RWPE1 (cell line): ENCODE measurements around the gene CRELD1.

Experiments used
- CTCF ChIA-PET: fragments of 350-600 bp; sonication (Branson Sonifier 250); formaldehyde crosslinking; extraction: SDS; loops from one replicate; lab custom pipeline; 2021; lab: Yijun Ruan, JAX
- POLR2A ChIA-PET: fragments of 400-600 bp; formaldehyde crosslinking; extraction: SDS; loops from one replicate; lab custom pipeline; 2020; ENCODE audit warnings: antibody characterized with exemption; ENCODE audit not compliant: low non-redundant PET; lab: Yijun Ruan, JAX
- DNase-seq: peaks from one replicate; pipeline ENCODE4 v3.0.0; 2012; ENCODE audit warnings: low spot score
- H3K27ac ChIP-seq: fragments of 450-650 bp; 2 replicates; pipeline ENCODE4 v1.5.1; 2017
- TF ChIP-seq, protein P1 (sequence below): fragments of 450-650 bp; conservative IDR thresholded peaks from 2 replicates; pipeline ENCODE4 v1.5.1; 2017; ENCODE audit warnings: low read depth, mild to moderate bottlenecking

The CRELD1 gene

DNA sequence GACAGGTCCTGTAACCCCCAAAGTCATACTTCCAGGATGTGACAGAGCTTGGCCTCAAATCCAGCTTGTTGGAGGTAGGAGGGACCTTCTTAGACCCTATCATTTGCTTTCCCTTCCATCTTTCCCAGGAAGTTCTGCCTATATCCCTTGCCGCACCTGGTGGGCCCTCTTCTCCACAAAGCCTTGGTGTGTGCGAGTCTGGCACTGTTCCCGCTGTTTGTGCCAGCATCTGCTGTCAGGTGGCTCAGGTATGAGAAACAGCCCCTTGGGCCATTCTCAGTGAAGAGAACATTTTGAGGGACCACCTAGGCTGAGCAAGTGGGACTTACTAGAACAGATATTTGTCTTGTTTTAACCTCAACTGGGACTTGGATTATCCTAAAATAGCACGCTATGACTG lies 29.7 kb upstream of the CRELD1 start:
- DNase-seq: no peak
- CTCF ChIA-PET: no interaction called here
- TF ChIP-seq, protein P1, sequence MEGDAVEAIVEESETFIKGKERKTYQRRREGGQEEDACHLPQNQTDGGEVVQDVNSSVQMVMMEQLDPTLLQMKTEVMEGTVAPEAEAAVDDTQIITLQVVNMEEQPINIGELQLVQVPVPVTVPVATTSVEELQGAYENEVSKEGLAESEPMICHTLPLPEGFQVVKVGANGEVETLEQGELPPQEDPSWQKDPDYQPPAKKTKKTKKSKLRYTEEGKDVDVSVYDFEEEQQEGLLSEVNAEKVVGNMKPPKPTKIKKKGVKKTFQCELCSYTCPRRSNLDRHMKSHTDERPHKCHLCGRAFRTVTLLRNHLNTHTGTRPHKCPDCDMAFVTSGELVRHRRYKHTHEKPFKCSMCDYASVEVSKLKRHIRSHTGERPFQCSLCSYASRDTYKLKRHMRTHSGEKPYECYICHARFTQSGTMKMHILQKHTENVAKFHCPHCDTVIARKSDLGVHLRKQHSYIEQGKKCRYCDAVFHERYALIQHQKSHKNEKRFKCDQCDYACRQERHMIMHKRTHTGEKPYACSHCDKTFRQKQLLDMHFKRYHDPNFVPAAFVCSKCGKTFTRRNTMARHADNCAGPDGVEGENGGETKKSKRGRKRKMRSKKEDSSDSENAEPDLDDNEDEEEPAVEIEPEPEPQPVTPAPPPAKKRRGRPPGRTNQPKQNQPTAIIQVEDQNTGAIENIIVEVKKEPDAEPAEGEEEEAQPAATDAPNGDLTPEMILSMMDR: no peak
- POLR2A ChIA-PET: no interaction called here
- H3K27ac ChIP-seq: no peak overlapping the region

DNA sequence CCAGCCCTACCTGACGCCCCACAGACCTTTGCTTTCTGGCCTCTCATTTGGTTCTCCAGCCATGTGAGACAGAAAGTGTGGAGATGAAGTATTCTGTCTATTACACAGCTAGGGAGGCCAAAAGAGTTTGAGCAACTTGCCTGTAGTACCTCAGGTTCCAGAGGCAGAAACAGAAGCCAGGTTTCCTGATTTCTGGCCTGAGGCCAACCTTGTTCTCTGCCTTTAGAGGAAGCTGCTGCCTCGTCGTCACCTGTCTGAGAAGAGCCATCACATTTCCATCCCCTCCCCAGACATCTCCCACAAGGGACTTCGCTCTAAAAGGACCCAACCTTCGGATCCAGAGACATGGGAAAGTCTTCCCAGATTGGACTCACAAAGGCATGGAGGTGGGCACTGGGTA lies 27.2 kb upstream of the CRELD1 start:
- TF ChIP-seq, protein P1: no peak
- no peak overlapping the region for H3K27ac ChIP-seq
- POLR2A ChIA-PET: no interaction called here
- DNase-seq: no peak
- CTCF ChIA-PET: no interaction called here

DNA sequence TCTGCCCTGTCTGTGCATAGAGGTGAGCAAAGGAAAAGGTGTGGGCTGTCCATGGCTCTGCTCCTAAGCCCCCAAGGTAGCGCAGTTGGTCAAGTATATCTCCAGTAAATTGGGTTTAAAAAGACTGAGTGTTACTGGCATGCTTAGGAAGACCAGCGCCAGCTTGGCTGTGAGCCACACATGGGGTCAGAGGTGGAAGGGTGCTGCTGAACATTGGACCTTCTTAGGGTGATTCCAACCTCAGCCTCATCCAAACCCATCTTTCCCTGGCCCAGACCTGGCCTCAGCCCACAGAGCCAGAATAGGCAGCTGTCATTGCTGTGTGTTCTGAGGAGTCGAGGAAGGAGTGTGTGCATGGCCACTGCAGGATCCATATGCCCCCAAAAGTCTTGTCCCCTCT lies 25.3 kb upstream of the CRELD1 start:
- no peak for DNase-seq
- H3K27ac ChIP-seq: no peak overlapping the region
- CTCF ChIA-PET: no interaction called here
- TF ChIP-seq, protein P1: no peak
- POLR2A ChIA-PET: no interaction called here

DNA sequence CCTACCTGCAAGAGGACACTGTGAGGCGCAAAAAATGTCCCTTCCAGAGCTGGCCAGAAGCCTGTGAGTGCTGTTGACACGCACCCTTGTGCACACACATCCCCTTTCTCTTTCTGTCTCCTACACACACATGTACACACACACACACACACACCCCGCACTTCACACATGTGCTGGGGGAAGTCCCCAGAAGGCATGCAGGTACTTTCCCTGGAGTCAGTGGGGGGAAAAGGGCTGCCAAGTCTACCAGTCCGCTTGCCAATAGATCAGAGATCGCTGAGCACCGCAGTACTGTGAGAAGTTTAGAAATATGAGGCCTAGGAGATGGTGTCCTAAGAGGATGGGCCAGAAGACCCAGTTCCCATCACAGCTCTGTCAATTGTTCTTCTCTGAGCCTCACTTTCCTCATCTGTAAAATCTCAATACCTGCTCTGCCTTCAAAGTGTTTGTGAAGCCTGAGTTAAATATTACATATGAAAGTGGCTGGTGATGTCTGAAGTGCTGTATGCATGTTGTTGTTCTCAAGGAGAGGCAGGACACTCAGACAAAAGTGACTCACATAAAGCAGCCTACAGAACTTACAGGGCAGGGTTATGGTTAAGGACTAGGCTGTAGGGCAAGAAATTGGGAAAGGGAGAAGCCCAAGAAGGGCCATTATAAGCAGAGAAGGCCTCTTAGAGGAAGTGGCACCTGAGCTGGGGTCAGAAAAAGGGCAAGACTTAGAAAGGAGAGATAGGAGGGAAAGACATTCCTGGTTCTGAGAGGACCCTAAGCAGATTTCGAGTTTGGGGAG lies 24.2 kb upstream of the CRELD1 start:
- CTCF ChIA-PET: no interaction called here
- no peak overlapping the region for H3K27ac ChIP-seq
- TF ChIP-seq, protein P1: no peak
- POLR2A ChIA-PET: no interaction called here
- DNase-seq: no peak

DNA sequence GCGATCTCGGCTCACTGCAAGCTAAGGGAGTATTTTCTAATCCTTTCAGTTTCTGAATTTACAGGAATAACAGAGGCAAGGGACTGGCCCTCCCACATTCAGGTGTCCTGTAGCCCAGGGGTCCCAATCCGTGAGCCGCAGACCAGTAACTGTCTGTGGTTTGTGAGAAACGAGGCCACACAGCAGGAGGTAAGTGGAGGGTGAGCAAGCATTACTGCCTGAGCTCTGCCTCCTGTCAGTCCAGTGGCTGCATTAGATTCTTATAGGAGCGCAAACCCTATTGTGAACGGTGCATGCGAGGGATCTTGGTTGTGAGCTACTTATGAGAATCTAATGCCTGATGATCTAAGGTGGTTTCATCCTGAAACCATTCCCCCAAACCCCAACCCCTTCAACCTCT lies 21.8 kb upstream of the CRELD1 start:
- ChIA-PET POLR2A (no interaction called here), CTCF (interaction anchor here (0.7 kb wide), 1 partner anchor 20 kb away, joined by 3 read pairs; no protein-coding TSS in a partner anchor)
- no peak for DNase-seq
- TF ChIP-seq, protein P1: no peak
- no peak overlapping the region for H3K27ac ChIP-seq

DNA sequence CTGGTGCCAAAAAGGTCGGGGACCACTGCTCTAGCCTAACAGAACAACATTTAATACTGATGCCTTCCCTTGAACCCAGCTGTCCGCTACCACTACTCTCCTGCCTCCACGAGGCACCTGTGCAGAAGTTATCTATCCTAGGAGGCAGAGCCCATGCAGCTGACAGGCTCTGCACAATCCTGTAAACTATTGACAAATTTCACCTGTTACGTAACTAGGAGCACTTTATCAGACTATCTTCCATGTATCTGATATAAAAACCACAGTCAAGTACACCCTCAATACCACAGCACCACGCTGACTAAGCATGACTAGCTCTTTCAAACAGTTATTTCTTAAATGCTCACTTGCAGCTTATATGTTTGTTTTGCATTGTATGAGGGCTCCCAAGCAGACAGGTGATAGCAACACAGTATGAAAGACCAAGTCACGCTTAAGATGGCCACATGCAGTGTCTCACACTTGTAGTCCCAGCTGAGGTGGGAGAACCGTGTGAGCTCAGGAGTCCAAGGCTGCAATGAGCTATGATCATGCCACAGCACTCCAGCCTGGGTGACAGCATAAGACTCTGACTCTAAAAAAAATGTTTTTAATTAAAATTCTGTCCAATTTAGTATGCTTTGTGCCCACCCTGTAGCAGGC lies 21.2 kb upstream of the CRELD1 start:
- TF ChIP-seq, protein P1: no peak
- ChIA-PET POLR2A (no interaction called here), CTCF (interaction anchor here (0.9 kb wide), 1 partner anchor 10 kb away, joined by 3 read pairs; the partner anchor contains the start of gene IL17RE)
- DNase-seq: no peak
- no peak overlapping the region for H3K27ac ChIP-seq
